Activated CD8-positive, alpha-beta memory T cell treated with anti-CD3 and anti-CD28 coated beads, Interleukin-2, amount 50 U/mL, for 24 hours (primary cell): ENCODE data around the gene HOXD12.

ENCODE experiments used
- DNase-seq: peaks from one replicate; pipeline ENCODE4 v3.0.0-alpha.2; 2020; ENCODE audit errors: extremely low read depth

HOXD12 gene

GRCh38 chr2:176118601-176119339 is 19.2 kb downstream of the HOXD12 start:
- no peak for DNase-seq

- no peak for DNase-seq
Measured at GRCh38 chr2:176120364-176121189, 21.0 kb downstream of the HOXD12 start.

- DNase-seq: no peak
Measured at GRCh38 chr2:176121190-176122051, 21.8 kb downstream of the HOXD12 start.

GRCh38 chr2:176122052-176122682 is 22.6 kb downstream of the HOXD12 start:
- no peak for DNase-seq

- DNase-seq: no peak
Measured at GRCh38 chr2:176122683-176123410, 23.3 kb downstream of the HOXD12 start, which contains the start of gene HOXD9. Gene HOXD9, plus strand, starts transcription at chr2:176122719. Its CDS starts 50 bp downstream, at chr2:176122769.

GRCh38 chr2:176123411-176124109 is 24.0 kb downstream of the HOXD12 start:
- no peak for DNase-seq

GRCh38 chr2:176124110-176124946 is 24.7 kb downstream of the HOXD12 start:
- no peak for DNase-seq

GRCh38 chr2:176124947-176125771 is 25.6 kb downstream of the HOXD12 start:
- DNase-seq: no peak

- no peak for DNase-seq
Measured at GRCh38 chr2:176125772-176126054, 26.1 kb downstream of the HOXD12 start.

GRCh38 chr2:176126929-176127773 is 27.6 kb downstream of the HOXD12 start:
- no peak for DNase-seq

GRCh38 chr2:176127774-176128072 is 28.1 kb downstream of the HOXD12 start:
- no peak for DNase-seq

- no peak for DNase-seq
Measured at GRCh38 chr2:176128172-176128981, 28.8 kb downstream of the HOXD12 start.

GRCh38 chr2:176128982-176129796 is 29.6 kb downstream of the HOXD12 start, which contains the start of gene HOXD8:
Gene HOXD8, plus strand, starts transcription at chr2:176129705. Its CDS starts 662 bp downstream, at chr2:176130367.
- no peak for DNase-seq

- no peak for DNase-seq
Measured at GRCh38 chr2:176129813-176130146, 30.2 kb downstream of the HOXD12 start.

- DNase-seq: no peak
Measured at GRCh38 chr2:176130147-176130956, 30.8 kb downstream of the HOXD12 start.
